ENCODE measurements around the gene PDLIM3.
"Not testable (repeated sequence)": the region's sequence is repeated elsewhere in the genome, so short reads cannot be mapped to it uniquely, and the experiment has no call there.

DNA sequence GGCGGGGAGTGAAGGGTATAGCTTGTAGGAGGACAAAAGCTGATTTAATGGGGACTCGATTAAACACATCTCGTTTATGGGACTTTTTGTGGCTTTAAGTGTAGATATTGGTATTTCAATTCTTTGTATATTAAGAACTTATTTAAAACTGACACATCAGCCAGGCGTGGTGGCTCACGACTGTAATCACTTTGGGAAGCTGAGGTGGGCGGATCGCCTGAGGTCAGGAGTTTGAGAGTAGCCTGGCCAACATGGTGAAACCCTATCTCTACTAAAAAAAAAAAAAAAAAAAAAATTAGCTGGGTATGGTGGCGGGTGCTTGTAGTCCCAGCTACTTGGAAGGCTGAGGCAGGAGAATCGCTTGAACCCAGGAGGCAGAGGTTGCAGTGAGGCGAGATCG is 3.7 kb downstream of the PDLIM3 start:
- not testable (repeated sequence) for TF ChIP-seq ZSCAN30 (tag by site-specific recombination; IDR thresholded peaks at IDR 0.05); ZNF510 (tag by site-specific recombination; IDR thresholded peaks at IDR 0.05; ENCODE audit: insufficient replicate concordance); ZNF830 (tag by site-specific recombination; IDR thresholded peaks at IDR 0.05; ENCODE audit: low read depth); MYNN (tag by site-specific recombination; IDR thresholded peaks at IDR 0.05; ENCODE audit: borderline replicate concordance)
- TF ChIP-seq, protein P1, sequence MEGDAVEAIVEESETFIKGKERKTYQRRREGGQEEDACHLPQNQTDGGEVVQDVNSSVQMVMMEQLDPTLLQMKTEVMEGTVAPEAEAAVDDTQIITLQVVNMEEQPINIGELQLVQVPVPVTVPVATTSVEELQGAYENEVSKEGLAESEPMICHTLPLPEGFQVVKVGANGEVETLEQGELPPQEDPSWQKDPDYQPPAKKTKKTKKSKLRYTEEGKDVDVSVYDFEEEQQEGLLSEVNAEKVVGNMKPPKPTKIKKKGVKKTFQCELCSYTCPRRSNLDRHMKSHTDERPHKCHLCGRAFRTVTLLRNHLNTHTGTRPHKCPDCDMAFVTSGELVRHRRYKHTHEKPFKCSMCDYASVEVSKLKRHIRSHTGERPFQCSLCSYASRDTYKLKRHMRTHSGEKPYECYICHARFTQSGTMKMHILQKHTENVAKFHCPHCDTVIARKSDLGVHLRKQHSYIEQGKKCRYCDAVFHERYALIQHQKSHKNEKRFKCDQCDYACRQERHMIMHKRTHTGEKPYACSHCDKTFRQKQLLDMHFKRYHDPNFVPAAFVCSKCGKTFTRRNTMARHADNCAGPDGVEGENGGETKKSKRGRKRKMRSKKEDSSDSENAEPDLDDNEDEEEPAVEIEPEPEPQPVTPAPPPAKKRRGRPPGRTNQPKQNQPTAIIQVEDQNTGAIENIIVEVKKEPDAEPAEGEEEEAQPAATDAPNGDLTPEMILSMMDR (tag by site-specific recombination; IDR thresholded peaks at IDR 0.05): not testable (repeated sequence)

All from HEK293 (cell line).